GM18858 (cell line): Measurements from ENCODE around the gene H3-3A.
"Not testable (repeated sequence)": the region's sequence is repeated elsewhere in the genome, so short reads cannot be mapped to it uniquely, and the experiment has no call there.

ENCODE experiments used
- ATAC-seq: cut with Tn5 transposase; IDR thresholded peaks from one replicate; pipeline ENCODE4 v1.9.1; 2021; ENCODE audit not compliant: unreplicated experiment

H3-3A gene

DNA sequence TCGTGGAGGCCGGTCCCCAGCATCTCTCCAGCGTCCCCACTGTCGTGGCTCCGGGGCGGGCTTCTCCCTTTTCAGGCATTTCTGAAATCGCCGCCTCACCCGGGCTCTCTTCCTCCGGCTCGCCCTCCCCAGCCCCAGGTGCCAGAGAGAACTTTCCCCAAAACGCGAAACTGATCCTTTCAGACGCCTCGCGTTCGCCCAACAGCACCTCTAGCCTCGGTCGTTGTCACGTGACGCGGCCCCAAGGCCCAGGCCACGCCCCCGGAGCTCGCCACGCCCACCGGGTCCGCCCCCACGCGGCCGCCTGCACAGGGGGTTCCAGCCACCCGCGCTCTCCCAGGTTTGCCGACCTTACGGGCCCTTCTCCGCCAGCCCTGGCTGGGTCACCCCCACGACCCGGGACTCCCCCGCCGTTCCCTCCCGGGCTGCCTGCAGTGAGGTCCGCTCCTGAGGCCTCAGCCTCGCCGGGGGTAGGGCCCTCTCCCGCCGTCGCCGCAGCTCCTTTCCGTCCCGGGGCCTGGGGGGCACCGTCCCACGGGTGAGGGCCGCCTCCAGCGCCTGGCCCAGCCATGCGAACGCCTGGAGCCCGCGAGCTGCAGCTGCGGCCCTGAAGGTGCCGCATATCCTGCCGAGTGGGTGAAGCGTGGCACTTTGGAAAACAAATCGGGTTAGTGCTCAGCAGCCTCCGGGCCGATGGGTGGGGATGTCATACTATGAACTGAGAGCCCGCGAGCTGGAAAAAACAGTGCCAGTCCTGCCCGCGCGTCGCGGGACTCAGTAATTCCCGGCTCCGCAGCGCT is 21.0 kb downstream of the H3-3A start:
- ATAC-seq, result peak; percentile 75

DNA sequence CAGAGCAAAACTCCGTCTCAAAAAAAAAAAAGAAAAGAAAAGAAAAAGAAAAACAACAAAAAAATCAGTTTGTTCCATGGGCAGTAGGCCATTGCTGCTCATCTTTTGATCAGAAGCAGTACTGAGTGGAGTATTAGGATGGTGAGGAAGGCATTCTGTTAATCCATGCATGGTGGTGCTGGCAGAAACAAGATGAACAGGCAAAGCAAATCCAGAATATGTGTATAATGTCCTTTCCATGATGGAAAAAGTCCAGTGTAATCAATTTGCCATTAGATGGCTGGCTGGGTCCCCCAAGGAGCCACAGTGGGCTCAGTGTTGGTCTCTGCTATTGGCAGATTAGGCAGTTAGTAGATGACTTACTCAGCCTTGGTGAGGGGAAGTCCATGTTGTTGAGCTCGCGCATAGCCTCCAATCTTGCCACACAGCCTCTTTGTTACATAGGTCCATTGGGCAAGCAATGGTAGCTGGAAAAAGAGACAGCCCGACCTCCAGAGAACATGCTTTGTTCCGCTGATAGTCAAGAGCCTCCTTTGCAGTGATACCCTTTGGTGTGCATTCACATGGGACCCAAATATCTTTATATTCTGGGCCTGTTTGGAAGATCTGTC is 23.3 kb downstream of the H3-3A start:
- no peak for ATAC-seq

DNA sequence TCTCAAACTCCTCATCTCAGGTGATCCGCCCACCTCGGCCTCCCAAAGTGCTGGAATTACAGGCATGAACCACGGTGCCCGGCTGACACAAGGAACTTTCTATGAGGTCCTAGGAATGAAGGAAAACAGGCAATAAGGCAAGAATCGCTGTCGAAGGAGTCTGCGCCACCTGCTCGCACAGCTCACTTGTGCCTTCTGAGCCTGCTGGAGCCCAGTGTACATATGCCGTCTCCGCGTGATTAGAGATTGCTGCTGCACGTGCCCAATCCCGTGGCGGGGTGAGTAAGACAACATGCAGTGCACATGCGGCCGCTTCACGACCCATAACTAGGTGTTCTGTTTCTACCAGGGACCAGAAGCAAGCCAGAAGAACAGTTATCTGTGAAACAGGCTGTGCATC is 24.3 kb downstream of the H3-3A start:
- no peak for ATAC-seq

DNA sequence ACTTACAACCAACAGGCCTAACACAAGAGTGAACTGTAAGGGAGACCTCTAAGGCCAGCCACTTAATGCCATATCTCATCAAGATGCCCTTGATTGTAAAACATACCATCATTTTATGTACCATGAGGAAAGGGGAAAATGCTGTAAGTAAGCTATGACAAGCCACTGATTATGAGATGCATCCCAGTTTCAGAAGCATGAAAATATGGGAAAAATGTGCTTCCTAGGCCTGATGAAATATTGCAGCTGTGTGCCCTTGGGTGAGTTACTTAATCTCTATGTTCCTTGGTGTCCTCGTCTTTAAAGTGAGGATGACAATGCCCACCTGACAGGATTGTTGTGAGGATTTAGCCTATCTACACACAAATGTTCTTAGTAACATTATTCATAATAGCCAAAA is 28.9 kb downstream of the H3-3A start:
- no peak for ATAC-seq

DNA sequence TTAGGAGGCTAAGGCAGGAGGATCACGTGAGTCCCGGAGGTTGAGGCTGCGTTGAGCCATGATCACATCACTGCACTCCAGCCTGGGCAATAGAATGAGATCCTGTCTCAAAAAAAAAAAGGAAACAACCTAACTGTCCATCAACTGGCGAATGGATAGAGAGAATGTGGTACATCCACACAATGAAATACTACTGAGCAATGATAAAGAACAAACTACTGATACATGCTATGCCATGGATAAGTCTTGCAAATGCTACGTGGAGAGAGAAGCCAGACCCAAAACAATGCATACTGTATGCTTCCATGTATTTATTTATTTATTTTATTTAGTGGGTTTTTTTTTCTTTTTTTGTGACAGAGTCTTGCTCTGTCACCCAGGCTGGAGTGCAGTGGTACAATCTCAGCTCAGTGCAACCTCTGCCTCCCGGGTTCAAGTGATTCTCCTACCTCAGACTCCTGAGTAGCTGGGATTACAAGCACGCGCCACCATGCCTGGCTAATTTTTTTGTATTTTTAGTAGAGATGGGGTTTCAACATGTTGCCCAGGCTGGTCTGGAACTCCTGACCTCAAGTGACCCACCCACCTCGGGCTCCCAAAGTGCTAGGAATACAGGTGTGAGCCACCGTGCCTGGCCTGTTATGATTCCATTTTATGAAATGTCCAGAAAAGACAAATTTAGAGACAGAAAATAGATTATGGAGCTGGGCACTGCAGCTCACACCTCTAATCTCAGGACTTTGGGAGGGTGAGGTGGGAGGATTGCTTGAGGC is 29.7 kb downstream of the H3-3A start:
- not testable (repeated sequence) for ATAC-seq

DNA sequence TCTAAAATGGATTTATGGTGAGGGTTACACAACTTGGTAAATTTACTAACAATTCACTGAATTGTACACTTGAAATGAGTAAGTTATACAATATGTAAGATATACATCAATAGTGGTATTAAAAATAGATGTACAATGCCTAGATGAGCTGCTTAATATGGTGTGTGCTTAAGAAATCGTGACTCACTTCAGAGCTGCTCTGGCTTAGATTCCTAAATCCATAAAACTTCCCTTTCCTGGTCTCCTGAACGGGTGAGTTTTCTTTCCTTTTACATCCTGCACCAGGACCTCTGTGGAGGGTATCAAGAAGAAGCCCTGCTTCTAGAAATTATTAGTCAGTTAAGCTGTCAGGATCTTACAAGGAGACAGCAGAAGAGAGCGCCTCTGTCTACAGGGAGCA is 30.4 kb downstream of the H3-3A start:
- ATAC-seq, result no peak

DNA sequence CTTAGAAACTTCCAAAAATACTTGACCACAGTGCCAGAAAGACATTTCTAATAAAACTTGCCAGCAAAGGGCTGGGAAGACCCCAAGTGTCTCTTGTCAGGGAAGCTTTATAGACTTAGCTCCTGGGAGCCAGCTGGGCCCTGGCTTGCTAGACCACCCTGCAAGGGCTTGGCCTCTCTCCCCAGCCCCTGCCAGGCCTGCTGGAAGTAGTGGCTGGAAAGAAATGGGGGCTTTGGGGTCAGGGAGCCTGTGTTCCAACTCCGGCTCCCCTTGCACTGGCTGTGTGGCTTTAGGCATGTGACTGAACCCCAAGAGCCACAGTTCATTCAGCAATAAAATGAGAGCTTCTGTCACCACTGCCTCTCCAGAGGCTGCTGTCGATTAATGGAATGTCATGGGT is 31.1 kb downstream of the H3-3A start:
- ATAC-seq, result no peak

DNA sequence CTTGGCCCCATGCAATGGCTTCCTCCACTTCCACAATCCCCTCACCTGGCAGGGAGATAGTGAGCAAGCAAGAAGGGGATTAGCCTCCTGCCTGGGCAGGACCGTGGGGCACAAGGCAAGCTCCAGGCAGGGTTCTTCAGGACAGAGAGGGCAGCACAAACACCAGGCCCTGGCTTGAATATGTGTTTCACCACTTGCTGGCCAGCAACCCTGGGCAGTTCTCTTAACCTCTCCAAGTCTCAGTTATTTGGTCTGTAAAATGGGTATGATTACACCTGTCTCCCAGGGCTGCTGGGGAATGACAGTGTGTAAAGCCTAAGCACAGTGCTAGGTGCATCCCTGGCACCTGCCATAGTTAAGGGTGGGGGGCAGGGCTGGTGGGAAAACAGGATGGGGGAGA is 31.9 kb downstream of the H3-3A start:
- no peak for ATAC-seq

DNA sequence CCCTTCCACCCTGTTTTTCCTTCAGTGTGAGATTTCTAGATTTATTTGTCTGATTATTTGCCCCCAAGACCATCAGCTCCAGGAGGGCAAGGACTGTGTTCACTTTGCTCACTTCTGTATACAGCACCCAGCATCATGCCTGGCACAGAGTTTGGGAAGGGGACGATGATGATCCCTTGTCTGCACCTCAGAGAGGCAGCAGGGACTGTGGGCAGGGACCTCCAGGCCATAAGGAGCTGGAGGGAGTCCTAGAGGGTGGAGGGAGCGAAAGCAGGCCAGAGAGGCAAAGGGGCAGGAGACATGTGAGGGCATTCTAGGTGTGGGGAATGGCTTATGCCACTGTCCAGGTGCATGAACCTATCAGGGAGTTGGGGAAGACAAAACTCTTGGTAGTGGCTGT is 32.8 kb downstream of the H3-3A start:
- ATAC-seq, result no peak

DNA sequence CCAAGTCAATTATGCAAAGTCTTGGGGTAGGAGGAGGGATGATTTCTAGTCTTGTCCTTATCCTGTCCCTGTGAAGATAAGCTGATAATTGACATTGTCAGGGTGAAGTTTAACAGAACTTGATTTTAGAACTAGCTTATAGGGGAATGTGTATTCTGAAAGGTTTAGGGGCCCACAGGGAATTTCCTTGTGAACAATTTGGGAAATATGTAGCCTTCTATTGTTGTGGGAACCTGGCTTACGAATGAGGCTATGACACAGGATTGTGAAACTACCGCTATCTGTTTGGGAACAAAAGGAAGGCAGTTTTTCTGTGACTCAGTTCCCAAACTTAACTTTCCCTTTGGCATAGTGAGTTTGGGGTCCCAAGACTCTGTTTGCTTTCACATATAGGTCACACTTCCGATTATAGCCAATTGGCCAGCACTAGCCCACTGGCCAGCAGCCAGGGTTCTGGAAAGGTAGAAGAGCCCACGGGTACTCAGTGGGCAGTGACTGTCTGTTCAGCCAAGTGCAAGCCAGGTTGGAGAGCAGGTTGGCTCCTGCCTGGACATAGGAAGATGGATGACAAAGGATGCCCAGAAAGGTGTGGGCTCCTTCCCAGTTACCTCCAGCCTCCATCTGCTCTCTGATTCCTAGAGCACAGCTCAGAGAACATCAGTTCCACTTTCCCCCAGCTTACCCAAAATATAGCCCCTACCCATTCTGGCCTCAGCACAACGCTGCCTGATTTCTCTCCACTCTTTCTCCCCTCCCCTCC is 35.5 kb downstream of the H3-3A start:
- no peak for ATAC-seq

DNA sequence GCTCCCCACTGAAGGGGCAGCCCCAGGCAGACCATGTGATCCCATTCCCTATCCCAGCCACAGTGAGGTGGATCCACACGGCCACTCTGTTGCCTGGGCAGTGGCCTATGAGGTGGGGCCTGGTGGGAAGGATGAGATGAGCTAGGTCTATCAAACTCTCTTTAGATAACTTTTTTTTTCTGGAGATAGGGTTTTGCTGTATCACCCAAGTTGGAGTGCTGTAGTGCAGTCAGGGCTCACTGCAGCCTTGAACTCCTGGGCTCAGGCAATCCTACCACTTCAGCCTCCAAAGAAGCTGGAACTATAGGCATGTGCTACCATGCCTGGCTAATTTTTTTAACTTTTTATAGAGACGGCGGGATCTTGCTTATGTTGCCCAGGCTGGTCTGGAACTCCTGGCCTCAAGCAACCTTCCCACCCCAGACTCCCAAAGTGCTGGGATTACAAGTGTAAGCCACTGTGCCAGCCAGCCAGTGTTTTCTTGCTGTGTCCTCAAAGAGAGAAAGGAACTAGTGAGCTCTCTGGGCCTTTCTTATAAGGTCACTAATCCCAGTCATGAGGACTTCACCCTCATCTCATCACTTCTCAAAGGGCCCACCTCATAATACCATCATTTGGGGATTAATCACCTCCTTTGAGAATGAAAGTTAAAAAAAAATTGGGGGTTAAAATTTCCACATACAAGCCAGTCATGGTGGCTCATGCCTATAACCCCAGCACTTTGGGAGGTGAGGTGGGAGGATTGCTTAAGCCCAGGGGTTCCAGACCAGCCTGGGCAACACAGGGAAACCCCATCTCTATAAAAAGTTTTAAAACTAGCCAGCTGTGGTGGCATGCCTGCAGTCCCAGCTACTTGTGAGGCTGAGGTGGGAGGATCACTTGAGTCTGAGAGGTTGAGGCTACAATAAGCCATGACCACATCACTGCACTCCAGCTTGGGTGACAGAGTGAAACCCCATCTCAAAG is 36.6 kb downstream of the H3-3A start:
- no peak for ATAC-seq

DNA sequence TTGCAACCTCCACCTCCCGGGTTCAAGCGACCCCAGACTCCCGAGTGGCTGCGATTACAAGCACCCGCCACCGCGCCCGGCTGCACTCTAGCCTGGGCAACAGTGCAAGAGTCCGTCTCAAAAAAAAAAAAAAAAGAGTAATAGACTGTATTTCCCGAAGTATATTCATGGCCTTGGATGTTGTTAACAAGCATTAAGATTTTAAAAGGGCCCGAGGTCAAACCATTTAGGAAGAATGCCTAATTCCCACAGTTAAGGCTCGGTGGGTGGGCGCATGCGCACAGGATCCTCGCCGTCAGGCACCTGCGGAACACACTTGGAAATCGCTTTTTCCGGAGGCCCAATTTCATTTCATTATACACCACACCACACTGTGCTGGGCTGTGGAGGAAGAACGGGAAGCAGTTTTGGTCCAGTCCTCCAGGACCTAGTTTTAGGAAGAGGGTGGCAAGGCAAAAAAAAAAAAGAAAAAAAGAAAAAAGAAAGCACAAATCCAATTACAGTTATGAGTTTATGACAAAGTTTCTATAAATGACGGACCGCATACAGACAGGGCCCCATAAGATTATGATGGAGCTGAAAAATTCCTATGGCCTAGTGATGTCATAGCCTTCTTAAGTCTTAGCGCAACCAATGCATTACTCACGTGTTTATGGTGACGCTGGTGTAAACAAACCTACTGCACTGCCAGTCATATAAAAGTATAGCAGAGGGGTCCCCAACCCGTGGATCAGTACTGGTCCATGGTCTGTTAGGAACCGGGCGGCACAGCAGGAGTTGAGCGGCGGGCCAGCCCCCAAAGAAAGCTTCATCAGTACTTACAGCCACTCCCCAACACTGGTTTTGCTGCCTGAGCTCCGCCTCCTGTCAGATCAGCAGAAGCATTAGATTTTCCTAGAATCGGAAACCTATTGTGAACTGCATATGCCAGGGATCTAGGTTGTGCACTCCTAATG is 38.2 kb downstream of the H3-3A start:
- no peak for ATAC-seq

DNA sequence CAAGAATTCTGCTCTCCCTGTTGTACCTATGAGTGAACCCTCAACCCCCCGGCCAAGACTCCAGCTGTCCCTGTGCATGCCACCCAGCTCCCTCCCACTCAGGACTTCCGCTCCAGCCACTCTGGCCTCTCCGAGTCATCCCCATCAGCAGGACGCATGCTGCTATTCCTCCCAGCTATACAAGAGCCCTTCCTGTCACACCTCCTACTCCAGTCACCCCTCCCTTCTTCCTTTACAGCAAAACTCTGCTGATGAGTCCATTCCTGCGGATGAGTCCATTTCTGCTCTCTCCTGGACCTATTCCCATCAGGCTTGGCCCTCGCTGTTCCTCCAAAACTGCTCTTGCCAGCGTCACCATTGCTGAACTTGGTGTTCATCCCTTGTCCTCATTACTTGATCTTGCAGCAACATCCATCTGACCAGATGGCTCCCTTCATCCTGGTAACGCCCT is 42.2 kb downstream of the H3-3A start:
- no peak for ATAC-seq

DNA sequence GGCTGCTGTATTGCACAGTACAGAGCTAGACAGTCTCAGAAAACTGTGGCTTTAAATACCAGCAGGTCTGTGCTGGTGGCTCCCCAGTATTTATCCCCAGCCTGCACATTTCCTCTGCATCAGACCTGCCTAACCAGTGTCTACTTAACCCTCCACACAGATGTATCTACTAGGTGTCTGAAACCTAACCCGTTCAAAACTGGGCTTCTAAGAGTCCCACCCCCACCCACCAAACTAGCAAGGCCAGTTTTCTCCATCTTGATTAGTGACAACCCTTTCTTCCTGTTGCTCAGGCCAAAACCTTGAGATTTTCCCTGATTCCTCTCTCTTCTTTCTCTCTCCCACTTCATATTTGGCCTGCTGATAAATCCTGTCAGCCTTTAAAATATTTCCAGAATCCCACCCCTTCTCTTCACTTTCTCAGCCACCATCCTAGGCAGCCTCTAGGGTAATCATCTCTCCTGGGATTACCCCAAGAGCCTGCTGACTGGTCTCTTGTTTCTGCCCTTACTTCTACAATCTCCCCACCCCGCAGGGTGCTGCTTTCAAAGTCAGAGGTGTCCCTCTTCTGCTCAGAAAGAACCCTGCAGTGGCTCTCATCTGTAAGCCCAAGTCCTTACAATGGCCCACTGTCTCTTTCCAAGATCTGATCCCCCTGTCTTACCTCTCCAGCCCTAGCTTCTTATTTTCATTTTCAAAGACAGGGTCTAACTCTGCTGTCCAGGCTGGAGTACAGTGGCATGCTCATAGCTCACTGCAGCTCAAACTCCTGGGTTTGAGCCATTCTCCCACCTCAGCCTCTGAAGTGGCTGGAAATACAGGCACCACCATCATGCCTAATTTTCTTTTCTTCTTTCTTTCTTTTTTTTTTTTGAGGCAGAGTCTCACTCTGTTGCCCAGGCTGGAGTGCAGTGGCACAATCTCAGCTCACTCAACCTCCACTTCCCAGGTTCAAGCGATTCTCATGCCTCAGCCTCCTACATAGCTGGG is 45.2 kb downstream of the H3-3A start:
- ATAC-seq, result no peak

DNA sequence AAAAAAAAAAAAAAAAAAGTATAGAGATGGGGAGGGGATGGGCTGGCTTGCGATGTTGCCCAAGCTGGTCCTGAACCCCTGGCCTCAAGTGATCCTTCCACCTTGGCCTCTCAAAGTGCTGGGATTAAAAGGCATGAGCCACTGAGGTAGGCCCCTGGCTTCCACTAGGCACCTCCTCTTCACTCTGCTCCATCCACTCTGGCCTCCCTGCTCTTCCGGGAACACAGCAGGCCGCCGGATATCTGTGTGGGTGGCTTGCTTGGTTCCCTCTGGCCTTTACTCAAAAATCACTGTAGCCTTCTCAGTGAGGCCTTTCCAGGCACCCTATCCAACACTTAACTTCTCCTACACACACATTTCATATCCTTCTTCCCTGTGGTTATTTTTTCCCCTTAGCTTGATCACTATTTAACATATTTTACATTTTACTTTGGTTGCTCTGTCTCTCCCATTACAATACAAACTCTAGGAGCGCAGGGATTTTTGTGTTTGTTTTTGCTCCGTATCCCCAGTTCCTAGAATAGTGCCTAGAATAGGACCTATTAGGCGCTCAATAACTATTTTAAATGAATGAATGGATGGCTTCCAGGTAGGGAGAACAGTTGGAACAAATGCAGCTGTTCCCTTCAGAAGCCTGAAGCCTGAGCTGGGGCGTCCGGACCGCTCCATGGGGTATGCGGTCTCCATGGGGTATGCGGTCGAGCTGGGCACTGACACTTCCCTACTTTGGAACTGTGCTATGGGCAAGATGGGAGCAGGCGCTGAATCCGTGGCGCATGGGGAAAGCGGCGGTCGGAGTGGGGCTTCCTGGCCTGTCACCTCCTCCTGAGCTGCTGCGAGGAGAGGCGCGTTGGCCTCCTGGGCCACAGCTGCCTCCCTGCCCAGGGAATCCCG is 46.7 kb downstream of the H3-3A start:
- no peak for ATAC-seq

DNA sequence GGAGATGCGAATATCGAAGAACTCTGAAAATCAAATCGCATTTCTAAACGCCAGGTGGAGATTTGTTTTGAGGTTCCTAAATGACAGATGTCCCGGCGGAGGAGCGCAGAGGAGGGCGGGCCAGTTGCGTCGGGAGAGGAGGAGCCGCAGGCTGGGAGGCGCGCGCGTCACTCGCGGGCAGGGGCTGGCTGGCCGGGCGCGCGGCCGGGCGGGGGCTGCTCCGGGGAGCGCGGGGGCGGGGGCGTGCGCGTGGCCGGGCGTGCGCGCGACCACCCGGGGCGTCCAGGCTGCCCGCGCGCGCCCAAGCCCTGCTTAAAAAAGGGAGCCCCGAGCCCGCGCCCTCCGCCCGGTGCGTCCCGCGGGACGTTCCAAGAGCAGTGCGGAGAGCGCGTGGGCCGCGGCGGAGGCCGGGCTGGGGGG is 47.3 kb downstream of the H3-3A start:
- peak; percentile 48 for ATAC-seq
